ENCODE measurements around the gene CTIF.

The CTIF gene

DNA sequence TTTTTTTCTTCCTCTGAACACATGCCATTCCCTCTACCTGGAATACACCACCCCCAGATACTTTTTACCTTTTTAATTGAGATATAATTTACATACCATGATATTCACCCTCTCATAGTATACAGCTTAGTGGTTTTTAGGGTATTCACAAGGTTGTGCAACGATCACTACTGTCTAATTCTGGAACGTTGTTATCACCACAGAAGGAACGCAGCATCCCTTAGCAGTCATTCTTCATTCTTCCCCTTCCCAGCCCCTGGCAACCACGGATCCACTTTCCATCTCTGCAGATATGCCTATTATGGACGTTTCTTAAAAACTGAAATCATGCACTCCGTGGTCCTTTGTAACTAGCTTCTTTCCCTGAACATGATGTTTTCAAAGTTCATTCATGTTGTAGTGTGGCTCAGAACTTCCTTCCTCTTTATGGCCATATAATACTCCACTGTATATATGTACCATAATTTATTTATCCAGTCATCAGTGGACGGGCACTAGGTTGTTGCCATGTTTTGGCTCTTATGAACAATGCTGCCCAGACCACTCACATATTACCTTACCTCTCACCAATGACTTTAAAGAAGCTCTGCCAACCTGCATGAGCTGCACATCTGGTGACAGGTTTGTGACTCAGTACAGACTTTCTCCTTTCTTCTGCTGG is 168.9 kb downstream of the CTIF start:
- TF ChIP-seq, protein P1, sequence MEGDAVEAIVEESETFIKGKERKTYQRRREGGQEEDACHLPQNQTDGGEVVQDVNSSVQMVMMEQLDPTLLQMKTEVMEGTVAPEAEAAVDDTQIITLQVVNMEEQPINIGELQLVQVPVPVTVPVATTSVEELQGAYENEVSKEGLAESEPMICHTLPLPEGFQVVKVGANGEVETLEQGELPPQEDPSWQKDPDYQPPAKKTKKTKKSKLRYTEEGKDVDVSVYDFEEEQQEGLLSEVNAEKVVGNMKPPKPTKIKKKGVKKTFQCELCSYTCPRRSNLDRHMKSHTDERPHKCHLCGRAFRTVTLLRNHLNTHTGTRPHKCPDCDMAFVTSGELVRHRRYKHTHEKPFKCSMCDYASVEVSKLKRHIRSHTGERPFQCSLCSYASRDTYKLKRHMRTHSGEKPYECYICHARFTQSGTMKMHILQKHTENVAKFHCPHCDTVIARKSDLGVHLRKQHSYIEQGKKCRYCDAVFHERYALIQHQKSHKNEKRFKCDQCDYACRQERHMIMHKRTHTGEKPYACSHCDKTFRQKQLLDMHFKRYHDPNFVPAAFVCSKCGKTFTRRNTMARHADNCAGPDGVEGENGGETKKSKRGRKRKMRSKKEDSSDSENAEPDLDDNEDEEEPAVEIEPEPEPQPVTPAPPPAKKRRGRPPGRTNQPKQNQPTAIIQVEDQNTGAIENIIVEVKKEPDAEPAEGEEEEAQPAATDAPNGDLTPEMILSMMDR (IDR thresholded peaks at IDR 0.05): no peak

- TF ChIP-seq, protein P1 (IDR thresholded peaks at IDR 0.05): no peak
Measured at GRCh38 chr18:48708807-48709206, 170.0 kb downstream of the CTIF start.

- TF ChIP-seq, protein P1 (IDR thresholded peaks at IDR 0.05): no peak
Measured at GRCh38 chr18:48709371-48710062, 170.7 kb downstream of the CTIF start.

- TF ChIP-seq, protein P1 (IDR thresholded peaks at IDR 0.05): peak; percentile 42; the same call in 1 of the 2 replicates
Measured at GRCh38 chr18:48711651-48712486, 173.0 kb downstream of the CTIF start.

DNA sequence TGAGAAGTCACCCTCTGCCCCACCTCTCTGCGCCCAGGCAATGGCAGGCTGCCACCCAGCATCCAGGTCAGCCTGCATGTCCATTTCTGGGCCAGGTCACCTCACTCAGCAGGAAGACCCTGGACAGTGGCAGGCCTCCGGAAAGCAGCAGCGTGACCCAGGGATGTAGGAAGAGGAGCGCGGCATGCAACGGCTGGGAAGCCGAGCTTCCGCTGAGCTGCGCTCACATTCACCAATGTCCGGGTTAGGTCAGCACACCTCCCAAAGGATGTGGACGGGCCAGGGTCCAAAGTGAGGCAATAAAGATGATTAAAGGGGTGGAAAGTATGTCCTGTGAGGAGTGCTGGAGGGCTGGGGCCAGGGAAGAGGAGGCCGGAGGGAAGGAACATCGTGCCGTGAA is 174.5 kb downstream of the CTIF start:
- TF ChIP-seq, protein P1 (IDR thresholded peaks at IDR 0.05): no peak

- TF ChIP-seq, protein P1 (IDR thresholded peaks at IDR 0.05): no peak
Measured at GRCh38 chr18:48714873-48715272, 176.0 kb downstream of the CTIF start.

- TF ChIP-seq, protein P1 (IDR thresholded peaks at IDR 0.05): no peak
Measured at GRCh38 chr18:48715711-48716361, 177.0 kb downstream of the CTIF start.

Data from LNCAP (cell line).